ENCODE measurements around the gene TFB1M.
"Not testable (repeated sequence)": the region's sequence is repeated elsewhere in the genome, so short reads cannot be mapped to it uniquely, and the experiment has no call there.

- TF ChIP-seq EZH2 (IDR thresholded peaks at IDR 0.05; ENCODE audit: borderline replicate concordance, low read length) = not testable (repeated sequence)
- TF ChIP-seq, protein P1, sequence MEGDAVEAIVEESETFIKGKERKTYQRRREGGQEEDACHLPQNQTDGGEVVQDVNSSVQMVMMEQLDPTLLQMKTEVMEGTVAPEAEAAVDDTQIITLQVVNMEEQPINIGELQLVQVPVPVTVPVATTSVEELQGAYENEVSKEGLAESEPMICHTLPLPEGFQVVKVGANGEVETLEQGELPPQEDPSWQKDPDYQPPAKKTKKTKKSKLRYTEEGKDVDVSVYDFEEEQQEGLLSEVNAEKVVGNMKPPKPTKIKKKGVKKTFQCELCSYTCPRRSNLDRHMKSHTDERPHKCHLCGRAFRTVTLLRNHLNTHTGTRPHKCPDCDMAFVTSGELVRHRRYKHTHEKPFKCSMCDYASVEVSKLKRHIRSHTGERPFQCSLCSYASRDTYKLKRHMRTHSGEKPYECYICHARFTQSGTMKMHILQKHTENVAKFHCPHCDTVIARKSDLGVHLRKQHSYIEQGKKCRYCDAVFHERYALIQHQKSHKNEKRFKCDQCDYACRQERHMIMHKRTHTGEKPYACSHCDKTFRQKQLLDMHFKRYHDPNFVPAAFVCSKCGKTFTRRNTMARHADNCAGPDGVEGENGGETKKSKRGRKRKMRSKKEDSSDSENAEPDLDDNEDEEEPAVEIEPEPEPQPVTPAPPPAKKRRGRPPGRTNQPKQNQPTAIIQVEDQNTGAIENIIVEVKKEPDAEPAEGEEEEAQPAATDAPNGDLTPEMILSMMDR (conservative IDR thresholded peaks at IDR 0.05 in 1 of 2, IDR thresholded peaks at IDR 0.05 in 1 of 2; ENCODE audit: extremely low read depth in 1 of 2, insufficient read depth in 1 of 2, low read depth in 1 of 2, low read length in 2 of 2) = not testable (repeated sequence)
Measured at GRCh38 chr6:155334073-155334472, 19.8 kb upstream of the TFB1M start.
